HG03135 (cell line): ENCODE data around the gene COPS7A.
"Not testable (repeated sequence)": the region's sequence is repeated elsewhere in the genome, so short reads cannot be mapped to it uniquely, and the experiment has no call there.

Experiments
- ATAC-seq: cut with Tn5 transposase; IDR thresholded peaks from one replicate; pipeline ENCODE4 v1.9.1; 2021; ENCODE audit warnings: mild to moderate bottlenecking, moderate library complexity; ENCODE audit not compliant: unreplicated experiment

Gene COPS7A

DNA sequence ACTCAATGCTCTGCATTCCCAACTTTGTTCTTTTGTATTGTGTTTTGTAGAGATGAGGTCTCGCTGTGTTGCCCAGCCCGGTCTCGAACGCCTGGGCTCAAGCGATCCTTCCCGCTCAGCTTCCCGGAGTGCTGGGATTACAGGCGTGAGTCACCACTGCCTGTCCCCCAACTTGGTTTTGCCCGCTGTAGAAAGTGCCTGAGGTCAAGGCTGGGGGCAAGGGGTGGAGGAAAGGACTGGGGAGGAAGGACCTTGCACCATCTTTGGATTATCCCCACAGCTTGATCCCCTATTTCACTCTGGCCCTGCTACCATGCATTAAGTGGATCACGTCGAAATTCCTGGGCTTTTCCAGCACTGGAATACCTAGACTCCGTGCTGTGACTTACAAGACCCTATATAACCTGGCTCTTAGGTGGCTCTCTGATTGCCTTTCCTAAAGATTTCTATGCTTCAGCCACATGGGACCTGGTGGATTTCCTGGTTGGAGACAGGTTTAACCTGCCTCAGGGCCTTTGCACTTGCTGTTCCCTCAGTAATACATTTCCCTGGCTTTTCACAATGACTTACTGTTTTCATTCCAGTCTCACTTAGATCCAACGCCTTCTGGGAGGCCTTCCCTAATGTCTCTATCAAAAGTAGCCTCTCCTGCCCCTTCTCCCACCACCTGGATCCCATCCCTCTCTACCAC is 22.6 kb upstream of the COPS7A start:
- no peak for ATAC-seq

DNA sequence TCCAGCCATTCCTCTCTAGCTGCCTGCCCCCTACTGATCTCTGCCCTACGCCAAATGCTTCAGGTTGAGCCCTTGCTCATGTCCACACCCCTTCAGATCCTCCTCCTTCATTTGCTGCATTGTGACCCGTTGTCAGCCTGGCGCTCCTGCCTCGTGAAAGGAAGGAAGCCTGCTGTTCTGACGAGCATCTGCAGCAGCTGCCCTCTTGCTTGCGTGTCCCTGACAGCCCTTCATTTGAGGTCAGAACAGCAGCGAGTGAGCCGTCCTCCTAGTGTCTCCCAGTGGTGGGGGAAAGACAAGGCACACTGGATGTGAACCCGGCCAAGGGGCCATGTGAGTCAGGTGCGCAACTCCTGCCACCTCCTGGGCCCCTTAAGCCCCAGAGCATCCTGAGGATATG is 20.2 kb upstream of the COPS7A start:
- ATAC-seq = no peak

DNA sequence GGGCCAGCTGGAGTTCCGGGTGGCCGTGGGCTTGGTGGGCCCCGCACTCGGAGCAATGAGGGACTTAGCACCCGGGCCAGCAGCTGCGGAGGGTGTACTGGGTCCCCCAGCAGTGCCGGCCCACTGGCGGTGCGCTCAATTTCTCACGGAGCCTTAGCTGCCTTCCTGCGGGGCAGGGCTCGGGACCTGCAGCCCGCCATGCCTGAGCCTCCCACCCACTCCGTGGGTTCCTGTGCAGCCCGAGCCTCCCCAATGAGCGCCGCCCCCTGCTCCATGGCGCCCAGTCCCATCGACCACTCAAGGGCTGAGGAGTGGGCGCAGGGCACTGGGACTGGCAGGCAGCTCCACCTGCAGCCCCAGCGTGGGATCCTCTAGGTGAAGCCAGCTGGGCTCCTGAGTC is 15.5 kb upstream of the COPS7A start:
- not testable (repeated sequence) for ATAC-seq

DNA sequence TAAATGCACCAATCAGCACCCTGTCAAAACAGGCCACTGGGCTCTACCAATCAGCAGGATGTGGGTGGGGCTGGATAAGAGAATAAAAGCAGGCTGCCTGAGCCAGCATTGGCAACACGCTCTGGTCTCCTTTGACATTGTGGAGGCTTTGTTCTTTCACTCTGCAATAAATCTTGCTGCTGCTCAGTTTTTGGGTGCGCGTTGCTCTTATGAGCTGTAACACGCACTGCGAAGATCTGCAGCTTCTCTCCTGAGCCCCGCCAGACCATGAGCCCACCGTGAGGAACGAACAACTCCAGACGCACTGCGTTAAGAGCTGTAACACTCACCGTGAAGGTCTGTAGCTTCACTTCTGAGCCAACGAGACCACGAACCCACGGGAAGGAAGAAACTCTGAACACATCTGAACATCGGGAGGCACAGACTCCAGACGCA is 14.9 kb upstream of the COPS7A start:
- ATAC-seq = no peak

DNA sequence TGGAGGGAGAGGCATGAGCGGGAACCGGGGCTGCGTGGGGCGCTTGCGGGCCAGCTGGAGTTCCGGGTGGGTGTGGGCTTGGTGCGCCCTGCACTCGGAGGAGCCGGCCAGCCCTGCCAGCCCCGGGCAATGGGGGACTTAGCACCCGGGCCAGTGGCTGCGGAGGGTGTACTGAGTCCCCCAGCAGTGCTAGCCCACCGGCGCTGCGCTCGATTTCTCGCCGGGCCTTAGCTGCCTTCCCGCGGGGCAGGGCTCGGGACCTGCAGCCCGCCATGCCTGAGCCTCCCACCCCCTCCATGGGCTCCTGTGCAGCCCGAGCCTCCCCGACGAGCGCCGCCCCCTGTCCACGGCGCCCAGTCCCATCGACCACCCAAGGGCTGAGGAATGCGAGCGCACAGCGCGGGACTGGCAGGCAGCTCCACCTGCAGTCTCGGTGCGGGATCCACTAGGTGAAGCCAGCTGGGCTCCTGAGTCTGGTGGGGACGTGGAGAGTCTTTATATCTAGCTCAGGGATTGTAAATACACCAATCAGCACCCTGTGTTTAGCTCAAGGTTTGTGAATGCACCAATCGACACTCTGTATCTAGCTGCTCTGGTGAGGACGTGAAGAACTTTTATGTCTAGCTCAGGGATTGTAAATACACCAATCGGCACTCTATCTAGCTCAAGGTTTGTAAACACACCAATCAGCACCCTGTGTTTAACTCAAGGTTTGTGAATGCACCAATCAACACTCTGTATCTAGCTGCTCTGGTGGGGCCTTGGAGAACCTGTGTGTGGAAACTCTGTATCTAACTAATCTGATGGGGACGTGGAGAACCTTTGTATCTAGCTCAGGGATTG is 7.6 kb upstream of the COPS7A start:
- not testable (repeated sequence) for ATAC-seq

DNA sequence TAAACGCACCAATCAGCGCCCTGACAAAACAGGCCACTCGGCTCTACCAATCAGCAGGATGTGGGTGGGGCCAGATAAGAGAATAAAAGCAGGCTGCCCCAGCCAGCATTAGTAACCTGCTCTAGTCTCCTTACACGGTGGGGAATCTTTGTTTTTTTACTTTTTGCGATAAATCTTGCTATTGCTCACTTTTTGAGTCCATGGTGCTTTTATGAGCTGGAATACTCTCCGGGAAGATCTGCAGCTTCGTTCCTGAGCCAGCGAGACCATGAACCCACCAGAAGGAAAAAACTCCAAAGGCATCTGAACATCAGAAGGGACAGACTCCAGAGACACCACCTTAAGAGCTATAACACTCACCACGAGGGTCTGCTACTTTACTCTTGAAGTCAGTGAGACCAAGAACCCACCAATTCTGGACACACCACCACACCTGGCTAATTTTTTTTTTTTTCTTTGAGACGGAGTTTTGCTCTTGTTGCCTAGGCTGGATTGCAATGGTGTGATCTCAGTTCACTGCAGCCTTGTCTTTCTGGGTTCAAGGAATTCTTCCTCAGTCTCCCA is 6.9 kb upstream of the COPS7A start:
- no peak for ATAC-seq

DNA sequence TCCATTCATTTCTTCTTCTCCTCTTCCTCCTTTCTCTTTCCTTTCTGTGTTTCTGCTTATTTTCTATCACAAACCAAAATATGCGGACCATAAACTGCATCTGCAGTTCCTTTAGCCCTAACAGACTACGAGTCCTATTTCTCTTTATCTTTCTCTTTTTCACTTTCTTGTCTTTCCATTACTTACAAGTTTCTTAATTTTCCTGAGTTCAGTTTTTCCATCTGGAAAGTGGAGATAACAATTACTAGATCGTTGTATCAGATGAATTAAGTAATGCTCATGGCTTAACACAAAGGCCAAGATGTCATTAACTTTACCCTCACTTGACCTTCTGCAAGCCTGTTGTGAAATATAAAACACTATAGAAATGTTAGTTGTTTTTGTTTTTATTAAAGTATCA is 983 bp upstream of the COPS7A start:
- ATAC-seq = no peak

DNA sequence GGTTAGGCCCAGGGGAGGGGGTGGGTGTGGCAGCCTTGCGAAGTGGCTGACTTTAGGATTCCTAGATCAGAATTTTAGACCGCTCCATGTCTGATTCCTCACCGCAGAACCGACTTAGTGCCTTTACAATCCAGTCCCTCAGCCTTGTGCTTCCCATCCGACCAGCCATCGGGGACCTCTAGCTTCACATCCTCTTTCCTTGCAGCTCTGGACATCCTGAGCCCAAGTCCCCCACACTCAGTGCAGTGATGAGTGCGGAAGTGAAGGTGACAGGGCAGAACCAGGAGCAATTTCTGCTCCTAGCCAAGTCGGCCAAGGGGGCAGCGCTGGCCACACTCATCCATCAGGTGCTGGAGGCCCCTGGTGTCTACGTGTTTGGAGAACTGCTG is 557 bp downstream of the COPS7A start:
- peak; percentile 20 for ATAC-seq

DNA sequence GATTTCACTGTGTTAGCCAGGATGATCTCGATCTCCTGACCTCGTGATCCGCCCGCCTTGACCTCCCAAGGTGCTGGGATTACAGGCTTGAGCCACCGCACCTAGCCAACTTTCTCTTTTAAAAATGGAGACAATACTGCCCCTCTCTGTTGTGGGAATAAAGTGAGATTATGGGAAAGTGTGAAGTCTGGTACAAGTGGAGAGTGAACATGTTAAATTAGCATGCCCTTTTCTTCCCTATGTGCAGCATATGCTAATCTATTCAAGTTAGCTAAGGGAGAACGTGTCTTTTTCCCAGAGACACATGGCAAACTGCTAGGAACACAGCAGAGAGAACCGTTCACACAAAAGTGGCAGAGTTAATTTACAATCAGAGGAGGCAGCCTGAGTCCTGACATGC is 1.5 kb downstream of the COPS7A start:
- ATAC-seq = no peak

DNA sequence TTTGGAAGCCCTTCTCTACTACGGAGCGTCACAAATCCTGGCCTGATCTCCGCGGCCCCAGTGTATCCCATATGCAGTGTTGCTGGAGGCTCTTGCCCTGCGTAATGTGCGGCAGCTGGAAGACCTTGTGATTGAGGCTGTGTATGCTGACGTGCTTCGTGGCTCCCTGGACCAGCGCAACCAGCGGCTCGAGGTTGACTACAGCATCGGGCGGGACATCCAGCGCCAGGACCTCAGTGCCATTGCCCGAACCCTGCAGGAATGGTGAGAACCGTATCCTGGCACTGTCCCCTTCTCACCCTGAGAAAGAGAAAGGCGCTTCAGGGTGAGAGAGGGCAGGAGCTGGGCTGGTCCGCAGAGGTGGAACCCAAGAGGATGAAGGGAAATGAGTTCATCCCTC is 5.3 kb downstream of the COPS7A start:
- no peak for ATAC-seq

DNA sequence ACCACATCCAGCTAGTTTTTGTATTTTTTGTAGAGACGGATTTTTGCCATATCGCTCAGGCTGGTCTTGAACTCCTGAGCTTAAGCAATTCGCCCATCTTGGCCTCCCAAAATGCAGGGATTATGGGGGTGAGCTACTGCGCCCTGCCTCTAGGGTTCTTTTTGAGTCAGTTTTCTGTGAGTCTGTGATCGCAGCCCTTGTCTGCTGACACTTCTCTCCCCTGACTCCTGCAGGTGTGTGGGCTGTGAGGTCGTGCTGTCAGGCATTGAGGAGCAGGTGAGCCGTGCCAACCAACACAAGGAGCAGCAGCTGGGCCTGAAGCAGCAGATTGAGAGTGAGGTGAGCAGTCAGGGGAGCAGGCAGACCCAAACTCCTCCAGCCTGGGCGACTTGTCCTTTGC is 6.3 kb downstream of the COPS7A start:
- ATAC-seq = no peak

DNA sequence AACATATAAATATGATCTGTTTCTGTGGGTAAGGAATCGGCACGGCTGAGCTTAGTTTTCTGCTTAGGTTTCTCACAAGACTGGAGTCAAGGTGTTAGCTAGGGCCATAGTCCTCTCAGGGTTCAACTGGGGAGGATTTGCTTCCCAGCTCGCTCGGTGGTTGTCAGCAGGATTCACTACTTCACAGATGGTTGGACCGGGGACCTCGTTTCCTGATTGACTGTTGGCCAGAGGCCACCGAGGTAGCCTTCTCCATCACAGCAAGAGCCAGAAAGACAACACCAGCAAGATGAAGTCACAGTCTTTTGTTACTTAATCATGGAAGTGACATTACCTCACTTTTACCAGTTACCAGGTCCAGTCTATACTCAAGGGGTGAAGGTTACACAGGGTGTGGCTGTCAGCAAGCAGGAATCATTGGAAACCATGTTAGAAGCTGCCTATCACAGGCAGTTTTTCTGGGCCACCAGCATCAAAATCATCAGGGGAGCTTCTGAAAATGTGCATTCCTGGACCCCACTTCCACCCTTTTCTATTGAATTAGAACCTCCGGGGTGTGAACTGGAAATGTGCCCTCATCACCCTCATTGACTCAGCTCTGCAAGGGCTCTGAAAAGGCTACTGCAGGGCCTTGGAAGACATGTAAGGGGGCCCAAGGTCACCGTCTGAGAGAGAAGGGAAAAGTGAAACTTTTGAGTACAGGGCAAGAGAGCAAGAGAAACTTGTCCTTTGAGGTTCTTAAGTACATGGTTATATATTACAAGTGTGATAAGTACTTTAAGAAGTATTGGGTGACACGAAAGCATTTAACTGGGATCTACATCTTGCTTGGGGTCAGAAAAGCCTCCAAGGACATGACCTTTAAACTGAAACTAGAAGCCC is 10.9 kb downstream of the COPS7A start:
- no peak for ATAC-seq

DNA sequence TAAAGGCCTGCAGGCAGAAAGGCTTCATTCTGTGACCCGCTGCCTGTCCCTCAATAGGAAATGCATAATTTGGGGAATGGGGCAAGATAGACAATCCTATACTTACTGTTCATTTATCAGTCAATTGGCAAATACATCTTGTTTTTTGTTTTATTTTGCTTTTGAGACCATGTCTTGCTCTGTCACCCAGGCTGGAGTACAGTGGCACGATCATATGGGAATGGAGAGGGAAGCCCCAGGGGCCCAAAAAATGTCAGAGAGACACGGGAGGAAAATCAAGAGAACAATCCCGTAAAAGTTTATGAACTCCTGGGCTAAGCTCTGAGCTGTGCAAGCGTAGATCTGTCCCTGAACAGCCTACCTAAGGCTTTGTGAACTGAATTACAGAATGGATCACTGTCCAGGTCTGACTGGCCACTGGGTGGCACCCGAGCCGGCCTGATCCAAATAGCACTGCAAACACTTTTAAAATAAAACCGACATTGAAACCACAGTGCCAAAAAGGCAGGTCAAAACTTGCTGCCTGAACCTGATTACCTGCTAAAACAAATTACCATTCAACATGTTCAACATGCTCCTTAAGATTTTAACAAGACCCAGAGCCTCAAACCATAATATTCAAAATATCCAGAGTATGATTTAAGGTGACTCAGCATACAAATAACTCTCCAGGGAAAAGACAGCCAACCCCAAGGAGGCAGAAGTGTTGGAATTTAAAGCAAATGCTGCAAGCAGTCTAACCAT is 11.8 kb downstream of the COPS7A start:
- ATAC-seq = no peak

DNA sequence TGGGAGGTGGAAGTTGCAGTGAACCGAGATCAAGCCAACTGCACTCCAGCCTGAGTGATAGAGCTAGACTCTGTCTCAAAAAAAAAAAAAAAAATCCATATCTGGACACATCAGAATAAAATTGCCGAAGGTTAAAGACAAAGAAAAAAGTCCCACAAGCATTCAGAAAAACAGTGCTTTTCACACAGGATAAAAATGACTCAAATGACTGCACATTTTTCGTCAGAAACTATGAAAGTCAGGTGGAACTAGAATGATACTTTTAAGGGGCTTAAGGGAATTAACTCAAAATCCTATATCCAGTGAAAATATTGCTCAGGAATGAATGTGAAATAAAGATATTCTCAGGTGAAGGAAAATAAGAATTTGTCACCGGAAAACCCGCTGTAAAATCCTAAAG is 12.9 kb downstream of the COPS7A start:
- ATAC-seq = no peak

DNA sequence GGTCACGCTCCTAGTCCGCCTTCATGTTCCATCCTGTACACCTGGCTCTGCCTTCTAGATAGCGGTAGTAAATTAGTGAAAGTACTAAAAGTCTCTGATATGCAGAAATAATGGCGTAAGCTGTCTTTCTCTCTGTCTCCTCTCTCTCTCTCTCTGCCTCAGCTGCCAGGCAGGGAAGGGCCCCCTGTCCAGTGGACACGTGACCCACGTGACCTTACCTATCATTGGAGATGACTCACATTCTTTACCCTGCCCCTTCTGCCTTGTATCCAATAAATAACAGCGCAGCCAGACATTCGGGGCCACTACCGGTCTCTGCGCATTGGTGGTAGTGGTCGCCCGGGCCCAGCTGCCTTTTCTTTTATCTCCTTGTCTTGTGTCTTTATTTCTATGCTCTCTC is 18.2 kb downstream of the COPS7A start:
- not testable (repeated sequence) for ATAC-seq

DNA sequence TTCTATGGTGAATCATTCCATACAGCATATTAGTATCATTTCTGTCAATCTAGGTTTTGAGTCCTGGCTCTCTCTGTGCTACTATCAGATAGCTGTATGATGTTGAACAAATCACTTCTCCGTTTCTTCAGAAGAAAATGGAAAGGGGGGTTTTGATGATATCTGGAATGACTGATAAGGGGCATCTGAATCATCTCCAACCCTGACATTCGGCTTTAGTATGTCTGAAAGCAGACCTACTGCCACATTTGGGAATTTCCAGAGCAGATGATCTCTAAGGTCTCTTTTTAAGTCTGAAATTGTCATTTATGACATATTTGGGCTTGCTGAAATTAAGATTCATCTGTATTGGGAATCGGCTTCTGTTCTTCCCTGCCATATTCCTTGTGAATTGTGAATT is 19.0 kb downstream of the COPS7A start:
- ATAC-seq = no peak

DNA sequence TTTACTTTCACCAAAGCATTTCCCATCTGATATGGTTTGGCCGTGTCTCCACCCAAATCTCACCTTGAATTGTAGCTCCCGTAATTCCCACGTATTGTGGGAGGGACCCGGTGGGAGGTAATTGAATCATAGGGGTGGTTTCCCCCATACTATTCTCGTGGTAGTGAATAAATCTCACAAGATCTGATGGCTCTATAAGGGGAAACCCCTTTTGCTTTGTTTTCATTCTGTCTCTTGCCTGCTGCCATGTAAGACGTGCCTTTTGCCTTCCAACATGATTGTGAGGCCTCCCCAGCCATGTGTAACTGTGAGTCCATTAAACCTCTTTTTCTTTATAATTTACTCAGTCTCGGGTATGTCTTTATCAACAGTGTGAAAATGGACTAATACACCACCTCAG is 19.5 kb downstream of the COPS7A start:
- ATAC-seq = not testable (repeated sequence)

DNA sequence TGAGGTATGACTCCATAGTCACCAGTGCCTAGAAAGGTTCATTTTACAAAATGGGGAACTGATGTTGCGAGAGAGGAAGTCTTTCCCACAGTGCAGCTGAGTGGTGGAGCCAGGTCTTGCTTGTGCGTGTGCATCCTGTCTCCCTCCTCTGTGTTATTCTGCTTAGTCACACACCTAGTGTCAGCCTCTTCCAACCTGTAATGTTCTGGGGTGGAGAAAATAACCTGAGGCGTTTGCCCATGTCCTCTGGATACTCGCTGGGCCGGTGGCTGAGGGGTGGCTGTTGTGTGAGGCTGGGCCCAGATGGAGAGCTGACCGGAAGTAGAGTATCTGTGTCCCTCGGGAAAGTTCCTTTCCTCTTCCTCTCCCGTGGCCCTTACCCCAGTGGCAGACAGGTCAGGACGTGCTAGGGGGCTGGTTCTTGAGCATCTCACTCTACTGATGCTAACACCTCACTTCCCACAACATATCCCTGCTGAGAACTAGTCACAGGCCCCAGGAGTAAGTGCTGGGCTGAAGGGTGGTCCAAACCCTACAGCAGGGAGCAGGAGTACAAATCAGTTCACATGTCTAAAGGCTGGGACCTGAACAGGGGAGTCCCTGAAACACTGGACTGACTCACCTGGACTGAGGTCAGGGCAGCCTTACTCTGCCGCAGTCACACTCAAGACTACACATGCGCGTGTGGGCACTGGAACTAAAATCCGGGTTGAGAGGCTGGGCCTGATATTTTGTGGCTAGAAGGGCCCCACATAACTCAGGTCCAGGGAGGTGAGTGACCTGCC is 22.1 kb downstream of the COPS7A start:
- ATAC-seq = no peak

DNA sequence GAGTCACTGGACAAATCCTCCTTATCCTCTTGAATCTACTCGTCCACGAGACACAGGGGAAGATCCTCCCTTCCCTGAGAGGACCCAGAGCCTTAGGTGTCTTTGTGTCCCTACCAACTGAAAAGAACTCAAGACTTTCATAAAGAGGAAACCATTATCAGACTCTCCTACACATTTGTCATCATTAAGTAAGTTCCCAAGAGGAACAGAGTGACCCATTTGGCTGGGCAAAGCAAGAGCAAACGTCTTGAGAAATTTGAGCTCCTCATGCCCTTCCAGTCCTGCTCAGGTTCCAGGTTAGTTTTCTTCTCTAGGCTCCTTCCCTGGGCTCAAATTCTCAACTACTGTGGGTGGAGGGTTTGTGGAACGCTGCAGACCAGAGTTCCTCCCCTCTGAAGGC is 23.4 kb downstream of the COPS7A start:
- no peak for ATAC-seq

DNA sequence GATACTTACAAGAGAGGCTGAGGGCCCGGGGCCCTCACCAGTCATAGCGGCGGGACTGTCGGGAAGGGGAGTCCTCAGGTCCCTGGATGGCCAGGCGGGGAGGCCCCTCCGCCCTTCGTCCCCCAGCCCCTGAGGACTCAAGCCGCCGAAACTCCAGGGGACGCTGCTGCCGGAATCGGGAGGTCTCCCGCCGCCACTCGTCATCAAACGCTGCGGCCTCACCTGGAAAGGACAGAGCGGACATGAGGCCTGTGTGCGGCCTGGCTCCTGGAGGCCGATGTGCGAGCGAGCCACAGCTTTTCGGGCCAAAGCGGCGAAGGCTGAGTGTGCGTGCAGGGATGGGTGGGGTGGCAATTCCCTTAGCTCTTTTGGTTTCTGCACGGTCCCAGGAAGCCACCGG is 24.9 kb downstream of the COPS7A start:
- no peak for ATAC-seq
